ENCODE data around the gene LMNA. TPM values are rescaled to one million over a fixed set of nuclear protein-coding genes. Genes with fewer than 3 reads are reported as not detected.

LMNA gene
- total and polyA plus RNA-seq, 7 donors, result 114 to 392 (median 237) TPM

DNA sequence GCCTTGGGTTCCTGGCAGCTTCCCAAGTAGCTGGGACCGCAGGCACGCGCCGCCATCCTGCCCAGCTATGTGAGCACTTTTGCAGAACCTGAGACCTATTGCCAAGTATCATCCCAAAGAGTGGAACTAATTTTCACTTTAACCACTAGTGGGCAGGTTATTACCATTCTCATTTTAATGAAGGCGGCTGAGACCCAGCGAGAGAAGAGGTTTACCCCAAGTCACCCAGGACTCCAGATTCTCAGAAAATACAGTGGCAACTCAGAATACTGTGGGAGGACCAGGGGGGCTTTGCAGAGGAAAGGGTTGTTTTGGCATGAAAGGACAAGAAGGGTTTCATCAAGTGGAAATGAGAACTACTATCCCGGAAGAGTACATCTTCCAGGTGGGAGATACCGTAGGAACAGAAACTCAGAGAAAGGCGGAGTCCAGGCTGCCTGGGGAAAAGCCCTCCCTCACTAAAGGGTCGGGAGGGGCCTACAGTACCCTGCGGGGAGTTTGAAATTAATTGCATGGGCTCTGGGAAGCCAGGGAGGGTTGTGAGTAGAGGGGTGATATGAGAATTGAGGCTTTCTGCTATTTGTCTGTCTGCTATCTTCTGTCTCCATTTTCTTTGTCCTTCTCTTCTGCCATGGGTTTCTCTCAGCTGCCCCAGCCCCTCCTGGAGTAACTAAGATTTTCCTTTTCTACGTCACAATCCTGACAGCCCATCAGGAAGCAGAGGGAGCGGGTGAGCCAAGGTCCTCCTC, 31.7 kb downstream of the LMNA start:
- no peak overlapping the region for H3K27ac ChIP-seq
- no peak overlapping the region for H3K4me3 ChIP-seq
- DNase-seq, result peak; percentile 74 to 78

DNA sequence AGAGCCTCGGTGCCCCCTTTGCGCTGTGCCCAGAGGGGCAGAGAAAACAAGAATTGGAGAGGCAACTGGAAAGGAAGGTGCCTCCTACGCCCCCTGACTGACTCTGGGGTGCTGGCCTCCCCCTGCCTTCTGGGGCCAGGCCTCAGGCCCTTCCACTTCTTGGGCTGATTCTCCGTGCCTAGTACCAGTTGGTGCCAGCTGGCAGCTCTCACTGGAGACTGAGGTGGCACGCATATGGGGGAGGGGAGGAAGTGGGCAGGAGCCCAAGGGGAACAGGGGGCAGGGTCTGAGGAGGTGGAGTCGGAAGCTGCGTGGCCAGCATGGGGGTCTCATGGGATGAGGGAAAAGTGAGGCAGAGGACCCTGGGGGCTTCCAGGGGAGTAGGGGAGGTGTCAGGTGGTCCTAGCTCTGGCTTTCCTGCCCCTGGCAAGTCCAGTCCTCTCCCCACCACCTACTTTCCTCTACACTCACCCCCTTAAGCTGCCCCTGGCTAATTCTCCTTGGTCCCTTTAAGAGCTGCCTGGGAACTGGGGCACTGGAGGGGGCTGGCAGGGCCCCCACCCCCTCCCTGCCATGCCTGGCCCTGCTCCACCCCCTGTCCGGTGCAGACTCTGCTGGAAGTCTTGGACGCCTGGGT, 32.4 kb downstream of the LMNA start:
- H3K27me3 ChIP-seq (ENCODE audit: insufficient read depth in 3 of 3, low read length in 2 of 3), result peaks cover 0 to 15% (median 3%) of the 10 kb centered on the region in 3 donors
- H3K4me3 ChIP-seq, result no peak overlapping the region
- peaks cover 6% of the 10 kb centered on the region for H3K4me1 ChIP-seq
- no peak overlapping the region for H3K27ac ChIP-seq
- ATAC-seq (no peak), DNase-seq (peak in 1 of 2 donors; percentile 59)
- no peaks in the 10 kb centered on the region for H3K36me3 ChIP-seq (ENCODE audit: insufficient read depth in 1 of 2, low read depth in 1 of 2)
- TF ChIP-seq, protein P1, sequence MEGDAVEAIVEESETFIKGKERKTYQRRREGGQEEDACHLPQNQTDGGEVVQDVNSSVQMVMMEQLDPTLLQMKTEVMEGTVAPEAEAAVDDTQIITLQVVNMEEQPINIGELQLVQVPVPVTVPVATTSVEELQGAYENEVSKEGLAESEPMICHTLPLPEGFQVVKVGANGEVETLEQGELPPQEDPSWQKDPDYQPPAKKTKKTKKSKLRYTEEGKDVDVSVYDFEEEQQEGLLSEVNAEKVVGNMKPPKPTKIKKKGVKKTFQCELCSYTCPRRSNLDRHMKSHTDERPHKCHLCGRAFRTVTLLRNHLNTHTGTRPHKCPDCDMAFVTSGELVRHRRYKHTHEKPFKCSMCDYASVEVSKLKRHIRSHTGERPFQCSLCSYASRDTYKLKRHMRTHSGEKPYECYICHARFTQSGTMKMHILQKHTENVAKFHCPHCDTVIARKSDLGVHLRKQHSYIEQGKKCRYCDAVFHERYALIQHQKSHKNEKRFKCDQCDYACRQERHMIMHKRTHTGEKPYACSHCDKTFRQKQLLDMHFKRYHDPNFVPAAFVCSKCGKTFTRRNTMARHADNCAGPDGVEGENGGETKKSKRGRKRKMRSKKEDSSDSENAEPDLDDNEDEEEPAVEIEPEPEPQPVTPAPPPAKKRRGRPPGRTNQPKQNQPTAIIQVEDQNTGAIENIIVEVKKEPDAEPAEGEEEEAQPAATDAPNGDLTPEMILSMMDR (IDR thresholded peaks at IDR 0.05), result no peak
- H3K9me3 ChIP-seq, result no peaks in the 10 kb centered on the region
- intact Hi-C loops (cut with DNase I), result loop anchor here in 1 of 2 donors (1.0 kb wide), 1 partner anchor 78 kb away; no protein-coding TSS in a partner anchor
- WGBS, 3 donors, result 19 to 24% (median 20%) methylated on average over 9 of the region's 9 CpGs

More for the DNA sequence above, 31.7 kb downstream of the LMNA start:
- Histone ChIP-seq H3K27me3 (ENCODE audit: insufficient read depth in 3 of 3, low read length in 2 of 3) (peaks cover 0 to 14% (median 3%) of the 10 kb centered on the region in 3 donors), H3K4me1 (peaks cover 7% of the 10 kb centered on the region), H3K36me3 (ENCODE audit: insufficient read depth in 1 of 2, low read depth in 1 of 2) (no peaks in the 10 kb centered on the region), H3K9me3 (no peaks in the 10 kb centered on the region)
- WGBS, 3 donors, result 11 to 15% (median 12%) methylated on average over 13 of the region's 13 CpGs
- ATAC-seq, result peak; percentile 48 to 65 (median 60)
- intact Hi-C loops (cut with DNase I), result loop anchor here in 1 of 2 donors (1.0 kb wide), 1 partner anchor 79 kb away; no protein-coding TSS in a partner anchor
- TF ChIP-seq, protein P1 (IDR thresholded peaks at IDR 0.05), result peak; percentile 60

DNA sequence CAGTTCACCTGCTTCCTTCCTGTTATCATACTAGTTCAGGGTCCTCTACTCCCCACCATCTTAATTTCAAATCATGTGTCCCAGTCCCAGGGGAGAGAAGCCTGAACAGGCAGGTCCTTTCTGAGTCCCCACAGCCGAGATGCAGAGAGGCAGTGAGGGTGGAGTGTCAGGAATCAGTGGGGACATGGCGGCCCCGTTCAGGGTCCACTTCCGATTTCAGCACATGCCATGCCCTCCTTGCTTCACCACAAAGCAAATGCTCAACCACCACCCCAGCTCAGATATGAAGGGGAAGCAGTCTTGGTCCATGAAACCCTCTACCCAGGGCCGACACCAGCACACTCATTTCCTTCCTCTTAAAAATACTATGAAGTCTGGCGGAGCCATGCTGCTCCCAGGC, 33.7 kb downstream of the LMNA start:
- Histone ChIP-seq H3K27ac (no peak overlapping the region), H3K27me3 (ENCODE audit: insufficient read depth in 3 of 3, low read length in 2 of 3) (peaks cover 0 to 15% (median 5%) of the 10 kb centered on the region in 3 donors), H3K9me3 (no peaks in the 10 kb centered on the region), H3K4me3 (no peak overlapping the region), H3K4me1 (peaks cover 6% of the 10 kb centered on the region), H3K36me3 (ENCODE audit: insufficient read depth in 1 of 2, low read depth in 1 of 2) (no peaks in the 10 kb centered on the region)
- ATAC-seq (no peak), DNase-seq (peak in 1 of 2 donors; percentile 41)
- 48 to 55% (median 49%) methylated on average over 6 of the region's 6 CpGs for WGBS, 3 donors
- intact Hi-C loops (cut with DNase I), result loop anchor here in 1 of 2 donors (2.0 kb wide), 1 partner anchor 75 kb away; no protein-coding TSS in a partner anchor
- TF ChIP-seq, protein P1 (IDR thresholded peaks at IDR 0.05), result no peak

DNA sequence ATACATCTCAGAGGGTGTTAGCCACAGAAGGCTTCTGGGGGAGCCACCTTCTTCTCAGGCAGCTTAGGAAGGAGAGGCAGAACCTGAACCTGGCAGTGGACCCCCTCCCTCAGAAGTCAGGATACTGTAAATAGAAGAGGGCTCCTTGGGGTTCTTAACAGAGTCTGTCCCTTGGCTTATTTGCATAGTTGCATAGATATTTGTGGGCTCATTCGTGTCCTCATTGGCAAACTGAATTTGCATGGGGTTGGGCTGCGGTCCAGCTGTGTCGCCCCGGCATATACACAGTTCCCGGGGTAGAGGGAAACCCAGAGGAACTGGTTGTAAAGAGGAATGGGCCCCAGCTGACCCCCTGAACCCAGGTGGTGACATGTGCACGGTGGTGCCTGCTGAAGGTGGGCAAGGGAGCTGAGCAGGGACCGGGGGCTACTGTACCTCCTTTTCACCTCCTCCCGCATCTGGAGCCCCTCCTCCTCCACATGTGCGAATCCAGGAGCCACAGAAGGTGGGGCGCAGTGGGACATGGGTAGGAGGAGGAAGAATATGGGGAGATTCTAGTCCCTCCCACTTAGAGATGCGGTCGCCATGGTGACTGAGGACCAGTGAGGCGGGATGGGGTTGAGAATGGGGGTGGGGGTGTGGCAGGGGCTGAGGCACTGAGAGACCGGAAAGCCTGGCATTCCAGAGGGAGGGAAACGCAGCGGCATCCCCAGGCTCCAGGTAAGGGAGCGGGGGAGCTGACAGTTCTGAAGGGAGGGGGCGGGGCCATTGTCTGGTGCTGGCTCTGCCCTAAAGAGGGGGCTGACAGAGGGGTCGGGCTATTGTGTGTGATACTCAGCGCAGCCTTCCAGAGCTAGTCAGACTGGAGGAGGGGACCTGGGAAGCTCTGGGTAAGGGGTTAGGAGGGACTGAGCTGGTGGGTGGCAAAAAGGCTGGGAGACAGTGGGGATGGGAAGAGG, 35.1 kb downstream of the LMNA start:
- H3K27ac ChIP-seq, result no peak overlapping the region
- DNase-seq, result peak in 1 of 2 donors; percentile 34
- 21 to 25% (median 25%) methylated on average over 18 to 20 of the region's 20 CpGs for WGBS, 3 donors

More for the DNA sequence above, 35.1 kb downstream of the LMNA start:
- Histone ChIP-seq H3K4me3 (no peak overlapping the region), H3K27me3 (ENCODE audit: insufficient read depth in 3 of 3, low read length in 2 of 3) (peaks cover 0 to 15% (median 5%) of the 10 kb centered on the region in 3 donors), H3K4me1 (peaks cover 6% of the 10 kb centered on the region), H3K36me3 (ENCODE audit: insufficient read depth in 1 of 2, low read depth in 1 of 2) (no peaks in the 10 kb centered on the region), H3K9me3 (no peaks in the 10 kb centered on the region)
- ATAC-seq, result no peak
- TF ChIP-seq, protein P1 (IDR thresholded peaks at IDR 0.05), result no peak
- intact Hi-C loops (cut with DNase I), result loop anchor here in 1 of 2 donors (2.0 kb wide), 1 partner anchor 73 kb away; no protein-coding TSS in a partner anchor

All from psoas muscle (tissue), 8 donors.